Transverse colon (tissue), 4 donors: Measurements from ENCODE around the gene C1QTNF12.

Experiments used
- EP300 ChIP-seq: sonication (generic); formaldehyde crosslinking; IDR thresholded peaks from one replicate; pipeline ENCODE4 v1.6.1; 2017; ENCODE audit warnings: antibody characterized with exemption, low read depth
- POLR2A ChIP-seq: fragments of 450-650 bp; IDR thresholded peaks from one replicate; pipeline ENCODE4 v1.6.1; 2016; ENCODE audit warnings: antibody characterized with exemption, mild to moderate bottlenecking, moderate library complexity
- POLR2AphosphoS5 ChIP-seq, 3 donors: sonication (generic); formaldehyde crosslinking; IDR thresholded peaks; one replicate each; pipeline ENCODE4 v1.6.1; 2016; ENCODE audit warnings: antibody characterized with exemption in 3 of 3
- TF ChIP-seq, protein P1 (sequence below), 5 experiments: fragments of 200-600 bp in 3 of 5; fragments of 450-650 bp in 2 of 5; sonication (generic) in 3 of 5; IDR thresholded peaks; 1 replicate in 2 of 5; 2 replicates in 3 of 5; pipeline ENCODE4 v1.5.1; 2016 to 2017; ENCODE audit warnings: antibody characterized with exemption in 5 of 5, inconsistent platforms in 3 of 5, mild to moderate bottlenecking in 2 of 5, moderate library complexity in 1 of 5

DNA sequence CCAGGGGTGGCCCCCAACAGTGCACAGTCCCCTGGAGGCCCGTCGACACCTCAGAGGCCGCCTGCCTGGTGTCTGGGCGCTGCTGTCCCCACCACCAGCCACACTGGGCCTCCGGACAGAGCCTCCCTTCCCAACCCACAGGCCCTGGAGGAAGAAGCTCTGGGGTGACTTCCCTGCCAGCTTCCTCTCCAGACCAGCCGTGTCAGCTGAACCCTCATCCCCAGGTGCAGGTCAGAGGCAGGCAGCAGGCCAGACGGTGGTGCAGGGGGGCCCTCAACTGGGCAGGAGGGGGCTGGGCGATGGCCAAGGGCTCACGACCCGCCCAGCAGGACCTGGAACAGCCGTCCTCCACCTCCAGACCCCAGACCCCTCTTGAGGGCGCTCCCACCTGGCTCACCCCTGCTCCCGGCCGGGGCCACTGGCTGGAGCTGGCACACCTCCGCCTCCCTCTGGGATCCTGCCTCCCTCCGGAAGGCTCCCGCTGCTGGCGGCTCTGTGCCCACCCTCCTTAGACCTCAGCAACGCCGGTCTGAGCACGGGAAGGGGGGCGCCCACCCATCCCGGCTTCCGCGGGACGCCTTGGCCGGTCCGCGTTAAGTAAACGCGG is 40.6 kb downstream of the C1QTNF12 start:
- TF ChIP-seq, protein P1, sequence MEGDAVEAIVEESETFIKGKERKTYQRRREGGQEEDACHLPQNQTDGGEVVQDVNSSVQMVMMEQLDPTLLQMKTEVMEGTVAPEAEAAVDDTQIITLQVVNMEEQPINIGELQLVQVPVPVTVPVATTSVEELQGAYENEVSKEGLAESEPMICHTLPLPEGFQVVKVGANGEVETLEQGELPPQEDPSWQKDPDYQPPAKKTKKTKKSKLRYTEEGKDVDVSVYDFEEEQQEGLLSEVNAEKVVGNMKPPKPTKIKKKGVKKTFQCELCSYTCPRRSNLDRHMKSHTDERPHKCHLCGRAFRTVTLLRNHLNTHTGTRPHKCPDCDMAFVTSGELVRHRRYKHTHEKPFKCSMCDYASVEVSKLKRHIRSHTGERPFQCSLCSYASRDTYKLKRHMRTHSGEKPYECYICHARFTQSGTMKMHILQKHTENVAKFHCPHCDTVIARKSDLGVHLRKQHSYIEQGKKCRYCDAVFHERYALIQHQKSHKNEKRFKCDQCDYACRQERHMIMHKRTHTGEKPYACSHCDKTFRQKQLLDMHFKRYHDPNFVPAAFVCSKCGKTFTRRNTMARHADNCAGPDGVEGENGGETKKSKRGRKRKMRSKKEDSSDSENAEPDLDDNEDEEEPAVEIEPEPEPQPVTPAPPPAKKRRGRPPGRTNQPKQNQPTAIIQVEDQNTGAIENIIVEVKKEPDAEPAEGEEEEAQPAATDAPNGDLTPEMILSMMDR (IDR thresholded peaks at IDR 0.05) = no peak
- TF ChIP-seq POLR2A = no peak
- TF ChIP-seq POLR2AphosphoS5 (IDR thresholded peaks at IDR 0.05) = no peak
- no peak for TF ChIP-seq EP300
